ENCODE data around the gene WAC.

The WAC gene

GRCh38 chr10:28533186-28533564, 257 bp downstream of the WAC start:
- DNase-seq: no peak

- no peak for DNase-seq
Observed at GRCh38 chr10:28533571-28534304, 820 bp downstream of the WAC start.

GRCh38 chr10:28535846-28536245, 2.9 kb downstream of the WAC start:
- DNase-seq: no peak

- no peak for DNase-seq
Observed at GRCh38 chr10:28538595-28538994, 5.7 kb downstream of the WAC start.

- DNase-seq: no peak
Observed at GRCh38 chr10:28540145-28540544, 7.2 kb downstream of the WAC start.

- no peak for DNase-seq
Observed at GRCh38 chr10:28541717-28542365, 8.9 kb downstream of the WAC start.

GRCh38 chr10:28542728-28543127, 9.8 kb downstream of the WAC start:
- no peak for DNase-seq

- DNase-seq: no peak
Observed at GRCh38 chr10:28544058-28544457, 11.1 kb downstream of the WAC start.

- no peak for DNase-seq
Observed at GRCh38 chr10:28545967-28546644, 13.2 kb downstream of the WAC start.

GRCh38 chr10:28548781-28549498, 16.0 kb downstream of the WAC start:
- no peak for DNase-seq

- DNase-seq: no peak
Observed at GRCh38 chr10:28551086-28551485, 18.2 kb downstream of the WAC start.

GRCh38 chr10:28552775-28553174, 19.9 kb downstream of the WAC start:
- no peak for DNase-seq

- no peak for DNase-seq
Observed at GRCh38 chr10:28554009-28554408, 21.1 kb downstream of the WAC start.

- no peak for DNase-seq
Observed at GRCh38 chr10:28554952-28555351, 22.0 kb downstream of the WAC start.

GRCh38 chr10:28555358-28555757, 22.4 kb downstream of the WAC start:
- DNase-seq: no peak

- DNase-seq: no peak
Observed at GRCh38 chr10:28556142-28556541, 23.2 kb downstream of the WAC start.

- DNase-seq: no peak
Observed at GRCh38 chr10:28558186-28558585, 25.3 kb downstream of the WAC start.

GRCh38 chr10:28558923-28559508, 26.1 kb downstream of the WAC start:
- no peak for DNase-seq

- DNase-seq: no peak
Observed at GRCh38 chr10:28559618-28560017, 26.7 kb downstream of the WAC start.

GRCh38 chr10:28560617-28561016, 27.7 kb downstream of the WAC start:
- no peak for DNase-seq

GRCh38 chr10:28561531-28561930, 28.6 kb downstream of the WAC start:
- no peak for DNase-seq

GRCh38 chr10:28564905-28565304, 32.0 kb downstream of the WAC start:
- no peak for DNase-seq

- no peak for DNase-seq
Observed at GRCh38 chr10:28566458-28567015, 33.6 kb downstream of the WAC start.
